Measurements from ENCODE around the gene CCDC117. TPM values are rescaled to one million over a fixed set of nuclear protein-coding genes. Genes with fewer than 3 reads are reported as not detected.
A peak's percentile ranks its signal among the peaks of the same experiment; 100 is the strongest.

Gene CCDC117
- total RNA-seq, 6 donors from 2014 or later: 13.2 to 32.5 (median 20.8) TPM

- WGBS, 2 donors: 73 to 80% methylated on average over 5 of the region's 5 CpGs
- H3K4me3 ChIP-seq: no peak overlapping the region
- H3K27ac ChIP-seq: no peak overlapping the region
- no peaks in the 10 kb centered on the region for H3K9me3 ChIP-seq
- peaks cover 0 to 17% (median 2%) of the 10 kb centered on the region in 4 donors for H3K36me3 ChIP-seq
- H3K27me3 ChIP-seq: no peaks in the 10 kb centered on the region
- TF ChIP-seq EP300 (IDR thresholded peaks at IDR 0.05) (no peak), CTCF (IDR thresholded peaks at IDR 0.05) (no peak), POLR2A (IDR thresholded peaks at IDR 0.05) (no peak), POLR2AphosphoS5 (IDR thresholded peaks at IDR 0.05) (no peak)
- ATAC-seq (ENCODE audit: low FRiP score in 2 of 2) (no peak), DNase-seq (no peak)
- peaks cover 18 to 31% (median 25%) of the 10 kb centered on the region in 4 donors for H3K4me1 ChIP-seq
Observed at GRCh38 chr22:28771195-28771791, 1.2 kb upstream of the CCDC117 start.

GRCh38 chr22:28773461-28773867 is 969 bp downstream of the CCDC117 start:
- peak in 1 of 2 donors; percentile 3 for ATAC-seq (ENCODE audit: low FRiP score in 2 of 2)
- no peaks in the 10 kb centered on the region for H3K9me3 ChIP-seq
- TF ChIP-seq POLR2AphosphoS5 (IDR thresholded peaks at IDR 0.05) (no peak), POLR2A (IDR thresholded peaks at IDR 0.05) (peak in 1 of 4 donors; percentile 1), CTCF (IDR thresholded peaks at IDR 0.05) (no peak)
- H3K27me3 ChIP-seq: no peaks in the 10 kb centered on the region
- peaks cover 2 to 30% (median 7%) of the 10 kb centered on the region in 4 donors for H3K36me3 ChIP-seq
- peak overlapping the region; percentile 96 to 100 (median 100) for H3K27ac ChIP-seq
- 1 to 2% methylated on average over 10 of the region's 10 CpGs for WGBS, 2 donors
- H3K4me3 ChIP-seq: peak overlapping the region; percentile 59 to 95 (median 84)
- peaks cover 21 to 43% (median 25%) of the 10 kb centered on the region in 4 donors for H3K4me1 ChIP-seq
- DNase-seq: no peak

GRCh38 chr22:28774378-28774777 is 1.9 kb downstream of the CCDC117 start:
- no peaks in the 10 kb centered on the region for H3K9me3 ChIP-seq

GRCh38 chr22:28779833-28780232 is 7.3 kb downstream of the CCDC117 start:
- 59 to 69% methylated on average over 5 of the region's 5 CpGs for WGBS, 2 donors
- no peaks in the 10 kb centered on the region for H3K9me3 ChIP-seq
- peaks cover 5 to 64% (median 30%) of the 10 kb centered on the region in 4 donors for H3K36me3 ChIP-seq
- peaks cover 25 to 74% (median 38%) of the 10 kb centered on the region in 4 donors for H3K4me1 ChIP-seq
- H3K27ac ChIP-seq: peak overlapping the region in 2 of 4 donors; percentile 38 to 40
- no peak for ATAC-seq (ENCODE audit: low FRiP score in 2 of 2)
- no peaks in the 10 kb centered on the region for H3K27me3 ChIP-seq
- TF ChIP-seq POLR2AphosphoS5 (IDR thresholded peaks at IDR 0.05) (no peak), POLR2A (IDR thresholded peaks at IDR 0.05) (no peak), EP300 (IDR thresholded peaks at IDR 0.05) (no peak), CTCF (IDR thresholded peaks at IDR 0.05) (no peak)
- no peak overlapping the region for H3K4me3 ChIP-seq
- DNase-seq: no peak

More at GRCh38 chr22:28774378-28774777, 1.9 kb downstream of the CCDC117 start:
- no peak overlapping the region for H3K27ac ChIP-seq
- WGBS, 2 donors: 71 to 80% methylated on average over 1 of the region's 1 CpG
- TF ChIP-seq EP300 (IDR thresholded peaks at IDR 0.05) (no peak), POLR2AphosphoS5 (IDR thresholded peaks at IDR 0.05) (no peak), CTCF (IDR thresholded peaks at IDR 0.05) (no peak), POLR2A (IDR thresholded peaks at IDR 0.05) (no peak)
- H3K4me1 ChIP-seq: peaks cover 24 to 52% (median 27%) of the 10 kb centered on the region in 4 donors
- H3K4me3 ChIP-seq: peak overlapping the region in 1 of 4 donors; percentile 93
- DNase-seq (no peak), ATAC-seq (ENCODE audit: low FRiP score in 2 of 2) (no peak)
- peaks cover 2 to 30% (median 7%) of the 10 kb centered on the region in 4 donors for H3K36me3 ChIP-seq
- no peaks in the 10 kb centered on the region for H3K27me3 ChIP-seq

- no peak for TF ChIP-seq CTCF (IDR thresholded peaks at IDR 0.05)
- WGBS, 2 donors: 84 to 87% methylated on average over 1 of the region's 1 CpG
- Histone ChIP-seq H3K36me3 (peaks cover 5 to 66% (median 32%) of the 10 kb centered on the region in 4 donors), H3K4me3 (no peak overlapping the region), H3K4me1 (peaks cover 25 to 75% (median 36%) of the 10 kb centered on the region in 4 donors), H3K27me3 (no peaks in the 10 kb centered on the region), H3K9me3 (no peaks in the 10 kb centered on the region), H3K27ac (peak overlapping the region in 1 of 4 donors; percentile 40)
- ATAC-seq (ENCODE audit: low FRiP score in 2 of 2): no peak
- no peak for DNase-seq
Observed at GRCh38 chr22:28780296-28780695, 7.8 kb downstream of the CCDC117 start.
